PFSK-1 (cell line): ENCODE data around the gene NCOA7.

Experiments used
- FOXP2 ChIP-seq: optimal IDR thresholded peaks from 2 replicates; pipeline ENCODE3; 2011; ENCODE audit warnings: borderline replicate concordance, control low read depth, inconsistent platforms; ENCODE audit not compliant: insufficient read depth; ENCODE audit errors: extremely low read length, extremely low read depth
- POLR2AphosphoS5 ChIP-seq: IDR thresholded peaks from 2 replicates; pipeline ENCODE4 v1.6.1; 2012; ENCODE audit warnings: low read depth, mild to moderate bottlenecking, control low read depth, low read length, moderate library complexity
- SIN3A ChIP-seq: IDR thresholded peaks from 2 replicates; pipeline ENCODE4 v1.6.1; 2012; ENCODE audit warnings: mild to moderate bottlenecking, low read length, moderate library complexity, borderline replicate concordance; ENCODE audit not compliant: insufficient read depth
- TAF1 ChIP-seq: IDR thresholded peaks from 2 replicates; pipeline ENCODE4 v1.6.1; 2012; ENCODE audit warnings: low read length, control low read depth, borderline replicate concordance; ENCODE audit not compliant: insufficient read depth
- TF ChIP-seq, protein P1 (sequence below), 2 experiments: IDR thresholded peaks; 2 replicates each; pipeline versions ENCODE4 v1.6.1 to v1.8.0; 2011 to 2012; ENCODE audit warnings: low read depth in 2 of 2, low read length in 2 of 2, control low read depth in 1 of 2, inconsistent platforms in 1 of 2, mild to moderate bottlenecking in 1 of 2, moderate library complexity in 1 of 2; ENCODE audit not compliant: insufficient read depth in 1 of 2

NCOA7 gene

GRCh38 chr6:125918681-125919566 is 128.2 kb downstream of the NCOA7 start:
- TF ChIP-seq TAF1, result no peak
- TF ChIP-seq, protein P1, sequence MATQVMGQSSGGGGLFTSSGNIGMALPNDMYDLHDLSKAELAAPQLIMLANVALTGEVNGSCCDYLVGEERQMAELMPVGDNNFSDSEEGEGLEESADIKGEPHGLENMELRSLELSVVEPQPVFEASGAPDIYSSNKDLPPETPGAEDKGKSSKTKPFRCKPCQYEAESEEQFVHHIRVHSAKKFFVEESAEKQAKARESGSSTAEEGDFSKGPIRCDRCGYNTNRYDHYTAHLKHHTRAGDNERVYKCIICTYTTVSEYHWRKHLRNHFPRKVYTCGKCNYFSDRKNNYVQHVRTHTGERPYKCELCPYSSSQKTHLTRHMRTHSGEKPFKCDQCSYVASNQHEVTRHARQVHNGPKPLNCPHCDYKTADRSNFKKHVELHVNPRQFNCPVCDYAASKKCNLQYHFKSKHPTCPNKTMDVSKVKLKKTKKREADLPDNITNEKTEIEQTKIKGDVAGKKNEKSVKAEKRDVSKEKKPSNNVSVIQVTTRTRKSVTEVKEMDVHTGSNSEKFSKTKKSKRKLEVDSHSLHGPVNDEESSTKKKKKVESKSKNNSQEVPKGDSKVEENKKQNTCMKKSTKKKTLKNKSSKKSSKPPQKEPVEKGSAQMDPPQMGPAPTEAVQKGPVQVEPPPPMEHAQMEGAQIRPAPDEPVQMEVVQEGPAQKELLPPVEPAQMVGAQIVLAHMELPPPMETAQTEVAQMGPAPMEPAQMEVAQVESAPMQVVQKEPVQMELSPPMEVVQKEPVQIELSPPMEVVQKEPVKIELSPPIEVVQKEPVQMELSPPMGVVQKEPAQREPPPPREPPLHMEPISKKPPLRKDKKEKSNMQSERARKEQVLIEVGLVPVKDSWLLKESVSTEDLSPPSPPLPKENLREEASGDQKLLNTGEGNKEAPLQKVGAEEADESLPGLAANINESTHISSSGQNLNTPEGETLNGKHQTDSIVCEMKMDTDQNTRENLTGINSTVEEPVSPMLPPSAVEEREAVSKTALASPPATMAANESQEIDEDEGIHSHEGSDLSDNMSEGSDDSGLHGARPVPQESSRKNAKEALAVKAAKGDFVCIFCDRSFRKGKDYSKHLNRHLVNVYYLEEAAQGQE (IDR thresholded peaks at IDR 0.05; ENCODE audit: insufficient read depth in 1 of 2, low read depth in 2 of 2, low read length in 2 of 2), result no peak
- no peak for TF ChIP-seq SIN3A
- no peak for TF ChIP-seq FOXP2
- TF ChIP-seq POLR2AphosphoS5, result no peak

DNA sequence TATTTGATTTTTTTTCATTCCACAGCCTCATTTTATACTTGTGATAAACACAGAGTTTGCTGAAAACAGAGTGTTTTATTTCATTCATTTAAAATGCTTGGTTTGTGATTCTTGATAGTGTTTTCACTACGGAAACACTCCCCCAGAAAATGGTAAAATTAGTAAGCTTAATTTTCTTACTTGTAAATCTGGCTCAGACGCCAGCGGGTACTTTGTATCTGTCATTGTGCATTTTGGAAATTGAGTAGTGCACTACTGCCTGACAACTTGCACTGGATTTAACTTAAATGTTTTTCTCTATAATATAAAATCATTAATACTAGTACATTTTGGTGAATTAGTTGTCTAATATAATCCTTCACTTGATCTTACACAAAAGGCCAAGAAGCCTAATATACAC is 128.9 kb downstream of the NCOA7 start:
- TF ChIP-seq POLR2AphosphoS5, result no peak
- no peak for TF ChIP-seq FOXP2
- TF ChIP-seq SIN3A, result no peak
- no peak for TF ChIP-seq TAF1
- TF ChIP-seq, protein P1 (IDR thresholded peaks at IDR 0.05; ENCODE audit: insufficient read depth in 1 of 2, low read depth in 2 of 2, low read length in 2 of 2), result no peak

- no peak for TF ChIP-seq TAF1
- TF ChIP-seq, protein P1 (IDR thresholded peaks at IDR 0.05; ENCODE audit: insufficient read depth in 1 of 2, low read depth in 2 of 2, low read length in 2 of 2), result no peak
- TF ChIP-seq SIN3A, result no peak
- TF ChIP-seq POLR2AphosphoS5, result no peak
- TF ChIP-seq FOXP2, result no peak
Observed at GRCh38 chr6:125922322-125922860, 131.6 kb downstream of the NCOA7 start.

- TF ChIP-seq, protein P1 (IDR thresholded peaks at IDR 0.05; ENCODE audit: insufficient read depth in 1 of 2, low read depth in 2 of 2, low read length in 2 of 2), result no peak
- TF ChIP-seq SIN3A (no peak), FOXP2 (no peak), POLR2AphosphoS5 (no peak), TAF1 (no peak)
Observed at GRCh38 chr6:125923366-125923877, 132.7 kb downstream of the NCOA7 start.
